ENCODE data around the gene EXD3.

EXD3 gene

GRCh38 chr9:137302449-137303150 is 120.4 kb downstream of the EXD3 start:
- no peak for DNase-seq

GRCh38 chr9:137302118-137302448 is 120.9 kb downstream of the EXD3 start, which contains the start of gene NRARP:
NRARP (minus strand) TSS chr9:137302271; CDS start chr9:137301928, 343 bp downstream.
- peak; percentile 89 for DNase-seq

- no peak for DNase-seq
Observed at GRCh38 chr9:137301081-137301947, 121.6 kb downstream of the EXD3 start.

GRCh38 chr9:137300567-137301080 is 122.3 kb downstream of the EXD3 start:
- DNase-seq = no peak

- DNase-seq = no peak
Observed at GRCh38 chr9:137299938-137300337, 123.0 kb downstream of the EXD3 start.

GRCh38 chr9:137299203-137299565 is 123.8 kb downstream of the EXD3 start:
- DNase-seq = no peak

- no peak for DNase-seq
Observed at GRCh38 chr9:137298401-137299202, 124.4 kb downstream of the EXD3 start.

- DNase-seq = no peak
Observed at GRCh38 chr9:137297966-137298365, 125.0 kb downstream of the EXD3 start.

- DNase-seq = no peak
Observed at GRCh38 chr9:137296670-137297664, 126.0 kb downstream of the EXD3 start.

GRCh38 chr9:137295849-137296669 is 126.9 kb downstream of the EXD3 start:
- DNase-seq = no peak

GRCh38 chr9:137295238-137295811 is 127.6 kb downstream of the EXD3 start:
- DNase-seq = peak; percentile 51

- peak; percentile 22 for DNase-seq
Observed at GRCh38 chr9:137294681-137295237, 128.2 kb downstream of the EXD3 start.

- DNase-seq = peak; percentile 61
Observed at GRCh38 chr9:137294091-137294680, 128.8 kb downstream of the EXD3 start.

- DNase-seq = no peak
Observed at GRCh38 chr9:137293482-137294090, 129.4 kb downstream of the EXD3 start.

GRCh38 chr9:137293094-137293481 is 129.9 kb downstream of the EXD3 start:
- DNase-seq = no peak

GRCh38 chr9:137286975-137287383 is 136.0 kb downstream of the EXD3 start:
- DNase-seq = peak; percentile 25

- DNase-seq = no peak
Observed at GRCh38 chr9:137281345-137282116, 141.4 kb downstream of the EXD3 start.
